H9 (cell line): ENCODE results near the gene SDR9C7. TPM values are rescaled to one million over a fixed set of nuclear protein-coding genes. Genes with fewer than 3 reads are reported as not detected.

ENCODE experiments used
- DNase-seq: peaks from one replicate; pipeline ENCODE4 v3.0.0-alpha.2; 2017
- H2AFZ ChIP-seq: one replicate; pipeline ENCODE4 v1.6.1; 2013; ENCODE audit warnings: mild to moderate bottlenecking, low read length, control low read depth, moderate library complexity
- H2AK5ac ChIP-seq: 2 replicates; pipeline ENCODE4 v1.6.1; 2013; ENCODE audit warnings: low read length, control low read depth, mixed read lengths; ENCODE audit not compliant: insufficient read length
- H2BK120ac ChIP-seq: one replicate; pipeline ENCODE4 v1.6.1; 2013; ENCODE audit warnings: low read depth, mild to moderate bottlenecking, low read length, control low read depth, inconsistent platforms; ENCODE audit not compliant: poor library complexity, severe bottlenecking
- H2BK12ac ChIP-seq: 2 replicates; pipeline ENCODE4 v1.6.1; 2013; ENCODE audit warnings: low read length, control low read depth, mixed read lengths, low read depth; ENCODE audit not compliant: insufficient read length
- H2BK15ac ChIP-seq: 2 replicates; pipeline ENCODE4 v1.6.1; 2013; ENCODE audit warnings: low read depth, low read length, control low read depth
- H2BK20ac ChIP-seq: one replicate; pipeline ENCODE4 v1.6.1; 2013; ENCODE audit warnings: low read depth, mild to moderate bottlenecking, low read length, control low read depth, inconsistent platforms; ENCODE audit not compliant: poor library complexity, severe bottlenecking
- H2BK5ac ChIP-seq: 2 replicates; pipeline ENCODE4 v1.6.1; 2013; ENCODE audit warnings: low read length, control low read depth, mixed read lengths; ENCODE audit not compliant: insufficient read length
- H3K14ac ChIP-seq: 2 replicates; pipeline ENCODE4 v1.6.1; 2013; ENCODE audit warnings: low read length, control low read depth; ENCODE audit not compliant: insufficient read depth
- H3K18ac ChIP-seq: 2 replicates; pipeline ENCODE4 v1.6.1; 2013; ENCODE audit warnings: low read depth, mild to moderate bottlenecking, mixed read lengths, low read length, control low read depth; ENCODE audit not compliant: insufficient read length
- H3K23ac ChIP-seq: 2 replicates; pipeline ENCODE4 v1.6.1; 2013; ENCODE audit warnings: low read length, control low read depth, mixed read lengths, low read depth; ENCODE audit not compliant: insufficient read length
- H3K23me2 ChIP-seq: 2 replicates; pipeline ENCODE4 v1.6.1; 2013; ENCODE audit warnings: low read depth, mild to moderate bottlenecking, mixed read lengths, low read length, control low read depth; ENCODE audit not compliant: insufficient read length, poor library complexity, severe bottlenecking
- H3K27ac ChIP-seq: 2 replicates; pipeline ENCODE4 v1.5.1; 2013; ENCODE audit warnings: low read length, control low read depth, mixed read lengths, low read depth; ENCODE audit not compliant: insufficient read length
- H3K27me3 ChIP-seq: 2 replicates; pipeline ENCODE4 v1.6.1; 2013; ENCODE audit warnings: low read length, control low read depth, inconsistent platforms; ENCODE audit not compliant: insufficient read depth
- H3K4ac ChIP-seq: 2 replicates; pipeline ENCODE4 v1.6.1; 2013; ENCODE audit warnings: low read depth, mild to moderate bottlenecking, control low read depth, inconsistent platforms, low read length, moderate library complexity
- H3K4me1 ChIP-seq: 2 replicates; pipeline ENCODE4 v1.6.1; 2013; ENCODE audit warnings: low read length, control low read depth, inconsistent platforms; ENCODE audit not compliant: insufficient read depth
- H3K4me2 ChIP-seq: 2 replicates; pipeline ENCODE4 v1.6.1; 2013; ENCODE audit warnings: low read length, control low read depth, mixed read lengths; ENCODE audit not compliant: insufficient read length, insufficient read depth
- H3K56ac ChIP-seq: 2 replicates; pipeline ENCODE4 v1.6.1; 2013; ENCODE audit warnings: low read depth, mild to moderate bottlenecking, mixed read lengths, low read length, control low read depth; ENCODE audit not compliant: insufficient read length
- H3K79me1 ChIP-seq: 2 replicates; pipeline ENCODE4 v1.6.1; 2013; ENCODE audit warnings: low read depth, mild to moderate bottlenecking, moderate library complexity, low read length, control low read depth, inconsistent platforms; ENCODE audit not compliant: insufficient read depth, poor library complexity, severe bottlenecking
- H3K79me2 ChIP-seq: 2 replicates; pipeline ENCODE4 v1.6.1; 2013; ENCODE audit warnings: low read length, control low read depth, inconsistent platforms; ENCODE audit not compliant: insufficient read depth
- H3K9ac ChIP-seq: 2 replicates; pipeline ENCODE4 v1.6.1; 2013; ENCODE audit warnings: low read length, control low read depth, mixed read lengths; ENCODE audit not compliant: insufficient read length; ENCODE audit errors: extremely low read depth
- H3K9me3 ChIP-seq: one replicate; pipeline ENCODE4 v1.6.1; 2013; ENCODE audit warnings: low read depth, low read length, inconsistent platforms; ENCODE audit not compliant: control insufficient read depth
- H3T11ph ChIP-seq: one replicate; pipeline ENCODE4 v1.6.1; 2013; ENCODE audit warnings: mild to moderate bottlenecking, low read length, control low read depth, inconsistent platforms
- H4K20me1 ChIP-seq: one replicate; pipeline ENCODE4 v1.6.1; 2013; ENCODE audit not compliant: control insufficient read depth, insufficient read length, insufficient read depth
- H4K5ac ChIP-seq: 2 replicates; pipeline ENCODE4 v1.6.1; 2013; ENCODE audit warnings: low read depth, mild to moderate bottlenecking, mixed read lengths, low read length, control low read depth; ENCODE audit not compliant: insufficient read length
- H4K8ac ChIP-seq: replicated peaks from 2 replicates; pipeline ENCODE4 v1.6.1; 2013; ENCODE audit warnings: low read length, control low read depth, mixed read lengths, low read depth; ENCODE audit not compliant: insufficient read length
- H4K91ac ChIP-seq: 2 replicates; pipeline ENCODE4 v1.6.1; 2013; ENCODE audit warnings: low read depth, mild to moderate bottlenecking, moderate library complexity, mixed read lengths, low read length, control low read depth; ENCODE audit not compliant: insufficient read length
- H3K27ac Mint-ChIP-seq, 3 experiments: 2 replicates in 2 of 3; 3 replicates in 1 of 3; pipeline ENCODE4 v1.8.0; 2020 to 2021; ENCODE audit warnings: mixed read lengths in 3 of 3, mild to moderate bottlenecking in 1 of 3, moderate library complexity in 1 of 3
- H3K27me3 Mint-ChIP-seq: 2 replicates; pipeline ENCODE4 v1.8.0; 2021; ENCODE audit warnings: low read depth, mild to moderate bottlenecking, moderate library complexity, mixed read lengths
- H3K36me3 Mint-ChIP-seq, 3 experiments: 2 replicates in 2 of 3; 3 replicates in 1 of 3; pipeline ENCODE4 v1.8.0; 2020 to 2021; ENCODE audit warnings: low read depth in 3 of 3, mixed read lengths in 3 of 3; ENCODE audit not compliant: insufficient read depth in 1 of 3
- H3K4me1 Mint-ChIP-seq, 2 experiments: 2 replicates each; pipeline ENCODE4 v1.8.0; 2020; ENCODE audit warnings: mixed read lengths in 2 of 2
- H3K4me3 Mint-ChIP-seq, 2 experiments: 2 replicates in 1 of 2; 3 replicates in 1 of 2; pipeline ENCODE4 v1.8.0; 2020 to 2021; ENCODE audit warnings: mild to moderate bottlenecking in 2 of 2, mixed read lengths in 2 of 2, moderate library complexity in 1 of 2
- H3K9me3 Mint-ChIP-seq, 2 experiments: 2 replicates in 1 of 2; 3 replicates in 1 of 2; pipeline ENCODE4 v1.8.0; 2020; ENCODE audit warnings: mild to moderate bottlenecking in 2 of 2, mixed read lengths in 2 of 2, moderate library complexity in 1 of 2
- WGBS: extraction: QIAGEN DNeasy Blood & Tissue Kit; methylation state at CpG from one replicate; pipeline ENCODE4 v1.1.7; 2013; ENCODE audit warnings: missing lambda C conversion rate, low lambda C conversion rate, mixed read lengths; ENCODE audit not compliant: insufficient read length; ENCODE audit errors: extremely low coverage; 5-methylcytosine and 5-hydroxymethylcytosine counted together
- total RNA-seq: library from RNA; stranded (reverse); gene quantifications from 2 replicates; pipeline ENCODE4 v1.2.1, GENCODE V29; 2021
- TF ChIP-seq, protein P1 (sequence below): fragments of 200-600 bp; sonication (generic); conservative IDR thresholded peaks from 3 replicates; pipeline ENCODE4 v1.8.0; 2021; ENCODE audit warnings: antibody characterized with exemption, mild to moderate bottlenecking

SDR9C7 gene
- total RNA-seq, 1 experiment from 2014 or later = not detected

DNA sequence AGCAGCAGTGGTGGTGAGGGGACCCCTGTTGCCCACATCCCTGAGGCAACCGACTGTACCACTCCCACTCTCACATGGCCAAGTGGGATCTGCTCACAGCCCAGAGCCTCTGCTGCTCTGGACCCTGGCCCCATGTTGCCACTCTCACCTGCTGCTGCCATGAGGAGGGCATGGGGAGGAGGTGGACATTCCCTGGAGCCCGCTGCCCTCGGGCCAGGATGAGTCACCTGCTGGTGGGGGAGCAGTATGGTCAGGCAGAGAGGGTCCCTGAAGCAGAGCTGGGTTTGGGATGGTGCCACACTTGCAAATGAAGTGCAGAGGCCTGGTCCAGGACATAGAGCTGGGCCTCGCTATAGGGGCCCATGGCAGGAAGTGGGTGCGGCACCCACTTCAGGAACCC is 26.1 kb downstream of the SDR9C7 start:
- H3K36me3 Mint-ChIP-seq = peaks cover 0 to 11% (median 1%) of the 10 kb centered on the region in 3 experiments; a peak in 4 of 7 replicates
- Histone ChIP-seq H3K4ac (no peak overlapping the region), H3K79me2 (no peaks in the 10 kb centered on the region), H2BK15ac (no peak overlapping the region), H3K56ac (no peak overlapping the region), H2AK5ac (no peak overlapping the region), H3K4me2 (no peak overlapping the region), H2BK20ac (no peak overlapping the region), H2BK12ac (no peak overlapping the region), H3K18ac (no peak overlapping the region), H3K27me3 (no peaks in the 10 kb centered on the region), H3K79me1 (no peaks in the 10 kb centered on the region), H2BK5ac (no peak overlapping the region), H3K27ac (no peak overlapping the region), H3K9me3 (peaks cover 11% of the 10 kb centered on the region), H2BK120ac (no peak overlapping the region), H3K4me1 (no peaks in the 10 kb centered on the region), H2AFZ (no peak overlapping the region), H4K20me1 (no peaks in the 10 kb centered on the region), H4K8ac (no peak overlapping the region), H3K23ac (no peak overlapping the region), H3T11ph (no peak overlapping the region), H4K5ac (no peak overlapping the region), H3K23me2 (no peaks in the 10 kb centered on the region), H3K14ac (no peak overlapping the region; the same call in 1 of the 2 replicates), H4K91ac (no peak overlapping the region), H3K9ac (no peak overlapping the region)
- peaks cover 65 to 67% of the 10 kb centered on the region in 2 experiments for H3K9me3 Mint-ChIP-seq
- H3K27ac Mint-ChIP-seq = no peak overlapping the region; a peak in 1 of 7 replicates
- no peaks in the 10 kb centered on the region for H3K4me1 Mint-ChIP-seq
- peaks cover 8% of the 10 kb centered on the region for H3K27me3 Mint-ChIP-seq
- WGBS = no CpG with 5 or more reads among the region's 5 CpGs
- no peak for DNase-seq
- TF ChIP-seq, protein P1, sequence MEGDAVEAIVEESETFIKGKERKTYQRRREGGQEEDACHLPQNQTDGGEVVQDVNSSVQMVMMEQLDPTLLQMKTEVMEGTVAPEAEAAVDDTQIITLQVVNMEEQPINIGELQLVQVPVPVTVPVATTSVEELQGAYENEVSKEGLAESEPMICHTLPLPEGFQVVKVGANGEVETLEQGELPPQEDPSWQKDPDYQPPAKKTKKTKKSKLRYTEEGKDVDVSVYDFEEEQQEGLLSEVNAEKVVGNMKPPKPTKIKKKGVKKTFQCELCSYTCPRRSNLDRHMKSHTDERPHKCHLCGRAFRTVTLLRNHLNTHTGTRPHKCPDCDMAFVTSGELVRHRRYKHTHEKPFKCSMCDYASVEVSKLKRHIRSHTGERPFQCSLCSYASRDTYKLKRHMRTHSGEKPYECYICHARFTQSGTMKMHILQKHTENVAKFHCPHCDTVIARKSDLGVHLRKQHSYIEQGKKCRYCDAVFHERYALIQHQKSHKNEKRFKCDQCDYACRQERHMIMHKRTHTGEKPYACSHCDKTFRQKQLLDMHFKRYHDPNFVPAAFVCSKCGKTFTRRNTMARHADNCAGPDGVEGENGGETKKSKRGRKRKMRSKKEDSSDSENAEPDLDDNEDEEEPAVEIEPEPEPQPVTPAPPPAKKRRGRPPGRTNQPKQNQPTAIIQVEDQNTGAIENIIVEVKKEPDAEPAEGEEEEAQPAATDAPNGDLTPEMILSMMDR = no peak
- H3K4me3 Mint-ChIP-seq = no peak overlapping the region
